Measurements from ENCODE around the gene DENND2A. TPM values are rescaled to one million over a fixed set of nuclear protein-coding genes. Genes with fewer than 3 reads are reported as not detected.
A peak's percentile ranks its signal among the peaks of the same experiment; 100 is the strongest.

Gene DENND2A
- total and polyA plus RNA-seq, 10 of the 15 experiments (the other 5 are each of a cell fraction or from before 2014, with no cell fraction given), result 0.01 TPM; not detected in 9

GRCh38 chr7:140479062-140479738 is 161.4 kb downstream of the DENND2A start, which contains the start of gene MKRN1 (continued):
- no peak for TF ChIP-seq EP300 (IDR thresholded peaks at IDR 0.05; ENCODE audit: borderline replicate concordance in 1 of 2, control insufficient read depth in 1 of 2, low read depth in 2 of 2, low read length in 2 of 2)
- no peak for TF ChIP-seq REST (IDR thresholded peaks at IDR 0.05; ENCODE audit: low read depth, low read length)
- TF ChIP-seq NR2F1 (conservative IDR thresholded peaks at IDR 0.05), result no peak; the same call in 1 of the 2 replicates
- TF ChIP-seq PBX3 (IDR thresholded peaks at IDR 0.05; ENCODE audit: insufficient replicate concordance, low read depth, low read length), result no peak
- TF ChIP-seq STAT1 (conservative IDR thresholded peaks at IDR 0.05), result no peak
- no peak for TF ChIP-seq PKNOX1 (IDR thresholded peaks at IDR 0.05)
- TF ChIP-seq ATF3 (IDR thresholded peaks at IDR 0.05; ENCODE audit: borderline replicate concordance, extremely low read depth, low read depth, low read length), result no peak
- TF ChIP-seq FOXM1 (IDR thresholded peaks at IDR 0.05; ENCODE audit: low read depth, low read length), result no peak
- peak in 1 of 2 experiments; percentile 43; a peak in 1 of 3 replicates for TF ChIP-seq EGR1 (IDR thresholded peaks at IDR 0.05; ENCODE audit: borderline replicate concordance in 1 of 2, low read depth in 2 of 2, low read length in 2 of 2)
- no peak for TF ChIP-seq CUX1 (IDR thresholded peaks at IDR 0.05; ENCODE audit: insufficient replicate concordance, low read depth, low read length)
- no peak for TF ChIP-seq USF2 (IDR thresholded peaks at IDR 0.05; ENCODE audit: borderline replicate concordance, low read depth, low read length)
- no peak for TF ChIP-seq JUND (IDR thresholded peaks at IDR 0.05; ENCODE audit: low read depth, low read length)

Data from GM12878 (cell line).